ENCODE measurements around the gene MALL.

Gene MALL

GRCh38 chr2:110146945-110147332 is 31.3 kb upstream of the MALL start:
- no peak for TF ChIP-seq CTCF (IDR thresholded peaks at IDR 0.05; ENCODE audit: extremely low read depth, insufficient read depth, missing control alignments)
- no peak for DNase-seq (ENCODE audit: low spot score)
- in situ Hi-C loops (cut with MboI; ENCODE audit: low pct_unique_long_range_greater_than_20kb, low sequenced_read_pairs, unreplicated experiment) = no loop called here

- in situ Hi-C loops (cut with MboI; ENCODE audit: low pct_unique_long_range_greater_than_20kb, low sequenced_read_pairs, unreplicated experiment) = no loop called here
Measured at GRCh38 chr2:110146183-110146944, 30.7 kb upstream of the MALL start.

GRCh38 chr2:110143982-110144381 is 28.4 kb upstream of the MALL start:
- in situ Hi-C loops (cut with MboI; ENCODE audit: low pct_unique_long_range_greater_than_20kb, low sequenced_read_pairs, unreplicated experiment) = no loop called here
- no peak for DNase-seq (ENCODE audit: low spot score)
- no peak for TF ChIP-seq CTCF (IDR thresholded peaks at IDR 0.05; ENCODE audit: extremely low read depth, insufficient read depth, missing control alignments)

More at GRCh38 chr2:110146183-110146944, 30.7 kb upstream of the MALL start:
- TF ChIP-seq CTCF (IDR thresholded peaks at IDR 0.05; ENCODE audit: extremely low read depth, insufficient read depth, missing control alignments) = no peak
- DNase-seq (ENCODE audit: low spot score) = no peak

- TF ChIP-seq CTCF (IDR thresholded peaks at IDR 0.05; ENCODE audit: extremely low read depth, insufficient read depth, missing control alignments) = no peak
- no peak for DNase-seq (ENCODE audit: low spot score)
- in situ Hi-C loops (cut with MboI; ENCODE audit: low pct_unique_long_range_greater_than_20kb, low sequenced_read_pairs, unreplicated experiment) = no loop called here
Measured at GRCh38 chr2:110140401-110140800, 24.8 kb upstream of the MALL start.

GRCh38 chr2:110134025-110134424 is 18.4 kb upstream of the MALL start:
- no peak for DNase-seq (ENCODE audit: low spot score)
- no peak for TF ChIP-seq CTCF (IDR thresholded peaks at IDR 0.05; ENCODE audit: extremely low read depth, insufficient read depth, missing control alignments)
- in situ Hi-C loops (cut with MboI; ENCODE audit: low pct_unique_long_range_greater_than_20kb, low sequenced_read_pairs, unreplicated experiment) = no loop called here

- in situ Hi-C loops (cut with MboI; ENCODE audit: low pct_unique_long_range_greater_than_20kb, low sequenced_read_pairs, unreplicated experiment) = no loop called here
- no peak for TF ChIP-seq CTCF (IDR thresholded peaks at IDR 0.05; ENCODE audit: extremely low read depth, insufficient read depth, missing control alignments)
- no peak for DNase-seq (ENCODE audit: low spot score)
Measured at GRCh38 chr2:110131166-110131565, 15.5 kb upstream of the MALL start.
